Measurements from ENCODE around the gene PPP6R2.
"Not testable (repeated sequence)": the region's sequence is repeated elsewhere in the genome, so short reads cannot be mapped to it uniquely, and the experiment has no call there.

The PPP6R2 gene

GRCh38 chr22:50401907-50402306, 58.8 kb downstream of the PPP6R2 start:
- DNase-seq, result no peak

- DNase-seq, result no peak
These were observed 60.6 kb downstream of the PPP6R2 start for GRCh38 chr22:50403701-50404101.

GRCh38 chr22:50406416-50407170, 63.5 kb downstream of the PPP6R2 start:
- DNase-seq, result no peak

GRCh38 chr22:50408311-50408710, 65.2 kb downstream of the PPP6R2 start:
- no peak for DNase-seq

GRCh38 chr22:50408954-50409353, 65.8 kb downstream of the PPP6R2 start:
- DNase-seq, result not testable (repeated sequence)

- DNase-seq, result no peak
These were observed 71.5 kb downstream of the PPP6R2 start for GRCh38 chr22:50414476-50415248.

GRCh38 chr22:50415426-50415825, 72.3 kb downstream of the PPP6R2 start:
- no peak for DNase-seq

GRCh38 chr22:50416996-50417395, 73.9 kb downstream of the PPP6R2 start:
- no peak for DNase-seq

GRCh38 chr22:50417411-50418210, 74.5 kb downstream of the PPP6R2 start:
- no peak for DNase-seq

GRCh38 chr22:50418624-50419023, 75.5 kb downstream of the PPP6R2 start:
- DNase-seq, result no peak

GRCh38 chr22:50419116-50419515, 76.0 kb downstream of the PPP6R2 start:
- DNase-seq, result no peak

GRCh38 chr22:50420015-50420414, 76.9 kb downstream of the PPP6R2 start:
- no peak for DNase-seq

GRCh38 chr22:50420581-50420980, 77.5 kb downstream of the PPP6R2 start:
- DNase-seq, result no peak

- no peak for DNase-seq
These were observed 78.9 kb downstream of the PPP6R2 start for GRCh38 chr22:50422046-50422445.

- no peak for DNase-seq
These were observed 80.1 kb downstream of the PPP6R2 start for GRCh38 chr22:50422961-50423815.

- no peak for DNase-seq
These were observed 80.8 kb downstream of the PPP6R2 start for GRCh38 chr22:50423956-50424355.

GRCh38 chr22:50425179-50425916, 82.2 kb downstream of the PPP6R2 start:
- no peak for DNase-seq

- no peak for DNase-seq
These were observed 89.2 kb downstream of the PPP6R2 start for GRCh38 chr22:50432131-50432876.

GRCh38 chr22:50432877-50433510, 89.9 kb downstream of the PPP6R2 start:
- not testable (repeated sequence) for DNase-seq

- DNase-seq, result no peak
These were observed 91.7 kb downstream of the PPP6R2 start for GRCh38 chr22:50434849-50435248.

Data from retina (tissue), 1 donor.